Hindlimb muscle (tissue), 1 donor: ENCODE measurements around the gene POLR3C. TPM values are rescaled to one million over a fixed set of nuclear protein-coding genes. Genes with fewer than 3 reads are reported as not detected.
"Not testable (repeated sequence)": the region's sequence is repeated elsewhere in the genome, so short reads cannot be mapped to it uniquely, and the experiment has no call there.

Source experiments
- DNase-seq: peaks from one replicate; pipeline ENCODE4 v3.0.0-alpha.2; 2013
- polyA plus RNA-seq: library from polyadenylated mRNA; unstranded; fragments of 120-200 nt; gene quantifications from one replicate; pipeline ENCODE4 v1.2.1, GENCODE V29; 2013; ENCODE audit not compliant: insufficient read length

POLR3C gene
- polyA plus RNA-seq, 1 donor: 20.6 TPM

GRCh38 chr1:145824499-145824842 lies 471 bp downstream of the POLR3C start:
- no peak for DNase-seq

GRCh38 chr1:145826030-145826429 lies 2.0 kb downstream of the POLR3C start:
- DNase-seq: no peak

GRCh38 chr1:145827966-145828365 lies 4.0 kb downstream of the POLR3C start:
- no peak for DNase-seq

GRCh38 chr1:145828367-145829026 lies 4.5 kb downstream of the POLR3C start:
- no peak for DNase-seq

- not testable (repeated sequence) for DNase-seq
Measured at GRCh38 chr1:145830810-145831209, 6.8 kb downstream of the POLR3C start.

- no peak for DNase-seq
Measured at GRCh38 chr1:145837656-145838055, 13.7 kb downstream of the POLR3C start.

GRCh38 chr1:145843031-145843430 lies 19.0 kb downstream of the POLR3C start:
- no peak for DNase-seq

- DNase-seq: no peak
Measured at GRCh38 chr1:145845144-145845513, 21.1 kb downstream of the POLR3C start.

- peak; percentile 85 for DNase-seq
Measured at GRCh38 chr1:145845514-145846161, 21.6 kb downstream of the POLR3C start, which contains the start of gene NUDT17. TSS of gene NUDT17 (plus strand) at chr1:145845630. CDS start at chr1:145845641, 11 bp downstream.

- DNase-seq: peak; percentile 33
Measured at GRCh38 chr1:145846201-145846612, 22.2 kb downstream of the POLR3C start.

GRCh38 chr1:145847827-145848226 lies 23.8 kb downstream of the POLR3C start:
- DNase-seq: no peak

GRCh38 chr1:145849356-145850160 lies 25.6 kb downstream of the POLR3C start:
- DNase-seq: no peak

GRCh38 chr1:145855426-145855948 lies 31.5 kb downstream of the POLR3C start:
- DNase-seq: no peak

GRCh38 chr1:145857170-145857569 lies 33.2 kb downstream of the POLR3C start:
- DNase-seq: no peak

- peak; percentile 32 for DNase-seq
Measured at GRCh38 chr1:145858238-145858900, 34.4 kb downstream of the POLR3C start.

- peak; percentile 97 for DNase-seq
Measured at GRCh38 chr1:145858901-145859490, 35.0 kb downstream of the POLR3C start, which contains the start of gene PIAS3. TSS of gene PIAS3 (minus strand) at chr1:145859081. CDS start at chr1:145858990, 91 bp downstream.

GRCh38 chr1:145859491-145860023 lies 35.6 kb downstream of the POLR3C start:
- peak; percentile 94 for DNase-seq

GRCh38 chr1:145863282-145864018 lies 39.5 kb downstream of the POLR3C start:
- DNase-seq: peak; percentile 87

GRCh38 chr1:145868232-145868631 lies 44.2 kb downstream of the POLR3C start:
- no peak for DNase-seq

GRCh38 chr1:145871994-145872924 lies 48.3 kb downstream of the POLR3C start:
- peak; percentile 65 for DNase-seq
